GM12801 (cell line): ENCODE data around the gene CTDSPL.

Experiments used
- TF ChIP-seq, protein P1 (sequence below): IDR thresholded peaks from one replicate; pipeline ENCODE4 v1.5.1; 2011; ENCODE audit warnings: control low read depth; ENCODE audit not compliant: insufficient read length; ENCODE audit errors: extremely low read depth

Gene CTDSPL

DNA sequence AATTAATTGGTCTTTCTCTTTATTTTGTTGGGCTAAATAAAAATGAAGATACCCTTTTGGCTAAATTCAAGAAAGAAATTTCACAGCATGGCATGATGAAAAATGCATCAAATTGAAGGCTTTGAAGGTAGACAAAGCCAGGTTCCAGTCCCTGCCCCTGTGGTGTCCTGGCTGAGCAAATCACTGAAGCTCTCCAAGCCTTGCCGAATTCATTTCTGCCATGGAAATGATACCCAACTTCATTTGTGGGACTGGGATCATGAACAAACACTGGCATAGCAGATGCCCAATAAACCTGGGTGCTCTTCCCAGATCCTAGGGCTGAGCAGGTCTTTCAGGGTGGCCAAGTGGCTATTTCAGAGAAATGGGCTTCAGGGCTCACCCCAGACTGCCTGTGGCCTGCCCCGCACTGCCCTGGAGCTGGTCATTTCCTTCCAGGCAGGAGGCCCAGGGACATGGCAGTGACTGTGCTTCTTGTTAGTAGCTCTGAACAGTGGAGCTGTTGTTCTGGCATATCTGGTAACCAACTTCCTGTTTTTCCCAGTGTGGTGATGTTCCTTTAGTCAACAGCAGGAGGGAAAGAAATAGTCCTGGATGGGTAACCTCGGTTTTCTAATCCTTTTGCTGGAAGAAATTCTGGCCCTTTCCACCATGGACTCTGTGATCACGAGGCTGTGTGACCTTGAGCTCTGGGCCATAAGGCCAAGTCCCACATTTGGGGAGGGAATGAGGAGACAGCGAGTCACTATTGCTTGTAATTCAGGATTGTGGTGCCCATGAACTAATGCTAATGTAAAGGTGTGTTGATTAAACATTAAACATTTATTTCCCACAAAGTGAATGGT lies 47.6 kb downstream of the CTDSPL start:
- TF ChIP-seq, protein P1, sequence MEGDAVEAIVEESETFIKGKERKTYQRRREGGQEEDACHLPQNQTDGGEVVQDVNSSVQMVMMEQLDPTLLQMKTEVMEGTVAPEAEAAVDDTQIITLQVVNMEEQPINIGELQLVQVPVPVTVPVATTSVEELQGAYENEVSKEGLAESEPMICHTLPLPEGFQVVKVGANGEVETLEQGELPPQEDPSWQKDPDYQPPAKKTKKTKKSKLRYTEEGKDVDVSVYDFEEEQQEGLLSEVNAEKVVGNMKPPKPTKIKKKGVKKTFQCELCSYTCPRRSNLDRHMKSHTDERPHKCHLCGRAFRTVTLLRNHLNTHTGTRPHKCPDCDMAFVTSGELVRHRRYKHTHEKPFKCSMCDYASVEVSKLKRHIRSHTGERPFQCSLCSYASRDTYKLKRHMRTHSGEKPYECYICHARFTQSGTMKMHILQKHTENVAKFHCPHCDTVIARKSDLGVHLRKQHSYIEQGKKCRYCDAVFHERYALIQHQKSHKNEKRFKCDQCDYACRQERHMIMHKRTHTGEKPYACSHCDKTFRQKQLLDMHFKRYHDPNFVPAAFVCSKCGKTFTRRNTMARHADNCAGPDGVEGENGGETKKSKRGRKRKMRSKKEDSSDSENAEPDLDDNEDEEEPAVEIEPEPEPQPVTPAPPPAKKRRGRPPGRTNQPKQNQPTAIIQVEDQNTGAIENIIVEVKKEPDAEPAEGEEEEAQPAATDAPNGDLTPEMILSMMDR: no peak

DNA sequence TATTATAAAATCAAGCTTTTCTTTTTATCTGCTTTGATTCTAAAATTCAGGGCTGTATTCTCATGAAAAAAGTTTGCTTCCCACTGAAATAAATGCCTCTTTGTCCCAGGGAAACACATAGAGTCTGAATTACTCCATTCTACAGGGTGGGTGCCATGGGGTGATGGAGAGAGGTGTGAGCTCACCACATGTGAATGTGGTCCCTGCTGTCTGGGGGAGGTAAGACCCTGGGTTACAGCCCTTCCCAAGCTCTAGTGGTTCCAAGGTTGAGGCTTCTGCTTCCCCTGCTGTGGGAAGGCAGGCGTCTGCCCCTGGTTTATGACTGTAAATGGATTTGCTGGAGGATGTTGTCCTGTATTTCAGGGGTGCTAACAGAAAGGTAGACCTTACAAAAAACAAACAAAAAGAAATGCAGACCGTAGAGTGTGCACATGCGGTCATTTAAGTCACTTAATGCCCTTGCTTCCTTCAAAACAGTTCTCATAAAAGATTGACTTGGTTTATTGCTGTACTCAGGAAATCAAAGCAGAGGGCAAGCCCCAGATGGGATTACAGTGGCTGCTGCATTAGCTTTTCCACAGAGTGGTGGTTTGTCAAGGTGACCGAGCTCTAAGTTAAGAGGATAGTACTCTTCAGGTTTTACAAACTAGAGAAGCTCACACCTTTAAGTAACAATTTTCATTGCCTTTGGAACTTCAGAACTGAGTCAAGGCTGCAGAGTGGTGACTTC lies 49.2 kb downstream of the CTDSPL start:
- TF ChIP-seq, protein P1: no peak

DNA sequence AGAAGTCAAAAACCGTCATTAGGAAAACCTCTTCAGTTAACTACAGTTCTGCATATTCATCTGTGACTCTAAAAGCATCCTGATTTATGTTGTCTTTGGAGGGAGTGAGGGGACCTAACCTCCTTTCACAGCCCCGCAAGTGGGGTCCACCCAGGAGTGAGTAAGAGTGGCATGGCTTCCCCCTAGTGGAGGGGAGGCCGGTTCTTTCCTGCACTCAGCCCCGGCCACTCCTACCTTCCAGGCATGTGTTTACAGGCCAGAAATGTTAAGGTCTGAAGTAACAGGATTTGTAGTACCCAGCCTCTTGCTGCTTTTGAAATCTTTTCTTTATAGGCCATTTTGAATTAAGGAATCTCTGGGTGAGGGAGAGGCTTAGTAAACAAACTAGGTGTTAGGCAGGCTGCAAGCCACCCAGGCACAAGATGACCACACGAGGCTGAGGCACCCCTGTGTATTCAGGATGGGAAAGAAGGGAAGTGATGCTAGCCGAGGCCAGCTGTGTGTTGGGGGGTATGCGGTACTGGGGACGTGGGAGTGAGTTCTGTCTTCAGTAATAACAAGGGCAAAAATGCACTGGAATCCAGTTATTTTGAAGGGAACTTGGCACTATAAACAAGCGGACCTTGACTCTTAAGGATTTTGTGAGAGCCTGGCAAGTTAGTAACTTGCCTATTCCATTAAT lies 50.5 kb downstream of the CTDSPL start:
- TF ChIP-seq, protein P1: no peak

DNA sequence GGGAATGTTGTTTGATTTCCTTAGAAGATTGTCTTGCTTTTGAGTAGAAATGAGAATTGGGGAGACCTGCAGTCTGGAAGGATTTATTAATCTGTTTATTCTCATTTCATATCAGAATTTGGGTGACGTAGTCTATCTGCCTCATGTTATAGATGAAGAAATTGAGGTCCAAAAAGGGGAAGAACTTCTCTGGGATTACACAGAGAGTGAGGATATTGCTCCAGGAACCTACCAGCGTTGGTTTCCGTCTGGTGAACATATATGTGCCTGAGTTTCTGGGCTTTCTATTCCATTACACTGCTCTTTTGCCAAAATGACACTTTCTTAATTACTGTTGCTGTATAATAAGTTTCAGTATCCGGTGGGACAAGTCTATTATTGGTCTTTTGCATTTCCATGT lies 51.8 kb downstream of the CTDSPL start:
- TF ChIP-seq, protein P1: no peak

DNA sequence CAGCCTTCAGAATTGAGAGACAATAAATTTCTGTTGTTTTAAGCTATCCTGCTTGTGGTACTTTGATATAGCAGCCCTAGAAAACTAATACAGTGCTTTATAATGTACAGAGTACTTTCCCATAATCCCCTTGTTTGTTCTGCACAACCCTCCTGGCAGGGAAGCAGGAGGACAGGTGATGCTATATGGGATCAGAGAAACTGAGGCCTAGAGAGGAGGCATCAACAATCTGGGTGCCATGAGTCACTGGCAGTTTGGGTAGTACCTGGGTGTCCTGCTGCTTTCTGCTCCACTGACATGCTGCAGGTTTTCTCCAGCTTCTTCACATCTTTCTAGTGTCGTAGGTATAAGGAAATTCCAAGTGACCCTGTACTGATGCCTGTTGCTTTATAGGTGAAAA lies 55.0 kb downstream of the CTDSPL start:
- TF ChIP-seq, protein P1: no peak

DNA sequence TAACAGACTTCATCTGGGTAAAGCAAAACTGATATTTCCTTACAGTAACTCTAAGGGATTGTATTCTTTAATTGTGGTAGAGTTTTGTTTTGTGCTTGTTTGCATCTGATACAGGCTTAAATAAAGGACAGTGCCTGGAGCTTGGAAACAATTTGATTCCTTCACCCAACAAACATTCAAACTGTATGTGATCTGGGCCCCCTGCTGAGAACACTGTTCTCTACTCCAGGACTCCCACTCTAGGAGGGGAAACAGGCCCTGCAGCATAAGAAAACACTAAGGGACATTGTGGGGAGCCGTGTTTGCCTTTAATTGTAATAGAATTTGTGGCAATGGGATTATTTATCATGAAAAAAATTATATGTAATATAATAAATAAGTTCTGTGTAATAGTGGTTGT lies 56.9 kb downstream of the CTDSPL start:
- TF ChIP-seq, protein P1: no peak

DNA sequence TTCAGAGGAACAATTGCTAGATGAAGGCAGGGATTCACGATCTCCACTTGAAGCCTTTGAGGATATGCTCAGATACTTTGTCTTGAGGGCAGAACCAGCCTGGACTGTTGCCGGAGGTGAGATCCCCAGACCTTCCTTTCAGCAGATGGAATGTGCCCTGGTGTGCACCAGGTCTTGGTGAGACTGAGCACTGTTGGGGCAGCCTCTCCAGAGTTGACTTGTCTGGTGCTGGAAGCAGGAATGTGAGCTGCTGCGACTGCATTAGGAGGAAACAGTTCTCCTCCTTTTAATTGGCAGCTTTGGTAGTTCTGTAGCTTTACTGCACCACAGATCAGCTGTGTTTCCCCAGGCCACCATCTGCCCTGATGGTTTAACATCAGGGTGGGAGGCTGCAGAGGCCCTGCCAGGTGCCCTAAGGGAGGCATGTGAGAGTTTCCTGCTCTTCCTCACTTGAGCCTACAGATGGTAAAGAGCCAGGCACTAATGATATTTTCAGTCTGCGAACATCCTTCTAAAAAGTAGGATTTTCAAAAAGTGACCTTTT lies 58.5 kb downstream of the CTDSPL start:
- TF ChIP-seq, protein P1: no peak
